Neuronal stem cell (in vitro differentiated cells): Measurements from ENCODE around the gene ERI2.
"Not testable (repeated sequence)": the region's sequence is repeated elsewhere in the genome, so short reads cannot be mapped to it uniquely, and the experiment has no call there.

Experiments used
- DNase-seq: peaks from one replicate; pipeline ENCODE4 v3.0.0-alpha.2; 2013; ENCODE audit warnings: low spot score
- H2AFZ ChIP-seq: one replicate; pipeline ENCODE4 v1.6.1; 2013; ENCODE audit warnings: mild to moderate bottlenecking, low read length, inconsistent platforms
- H2AK5ac ChIP-seq: 2 replicates; pipeline ENCODE4 v1.6.1; 2013; ENCODE audit warnings: low read depth, mild to moderate bottlenecking, inconsistent platforms, low read length, moderate library complexity, mixed read lengths
- H2BK120ac ChIP-seq: 2 replicates; pipeline ENCODE4 v1.6.1; 2013; ENCODE audit warnings: low read depth, mild to moderate bottlenecking, inconsistent platforms, low read length, moderate library complexity, mixed read lengths
- H2BK12ac ChIP-seq: one replicate; pipeline ENCODE4 v1.6.1; 2013; ENCODE audit warnings: low read length, inconsistent platforms
- H2BK15ac ChIP-seq: 2 replicates; pipeline ENCODE4 v1.6.1; 2013; ENCODE audit warnings: mild to moderate bottlenecking, low read length, inconsistent platforms, mixed read lengths
- H2BK5ac ChIP-seq: one replicate; pipeline ENCODE4 v1.6.1; 2013; ENCODE audit warnings: inconsistent platforms, mild to moderate bottlenecking, low read length, moderate library complexity
- H3K14ac ChIP-seq: one replicate; pipeline ENCODE4 v1.6.1; 2013; ENCODE audit warnings: low read length, inconsistent platforms
- H3K18ac ChIP-seq: 2 replicates; pipeline ENCODE4 v1.6.1; 2013; ENCODE audit warnings: low read length, inconsistent platforms
- H3K23ac ChIP-seq: 2 replicates; pipeline ENCODE4 v1.6.1; 2013; ENCODE audit warnings: low read depth, mild to moderate bottlenecking, mixed read lengths, low read length, inconsistent platforms; ENCODE audit not compliant: poor library complexity
- H3K27ac ChIP-seq: replicated peaks from 3 replicates; pipeline ENCODE4 v1.5.1; 2013; ENCODE audit warnings: low read length, inconsistent platforms
- H3K27me3 ChIP-seq, 3 experiments: 2 replicates each; pipeline ENCODE4 v1.6.1; 2013; ENCODE audit warnings: low read length in 3 of 3, mild to moderate bottlenecking in 2 of 3, inconsistent platforms in 1 of 3, low read depth in 1 of 3, mixed read lengths in 1 of 3, moderate library complexity in 1 of 3; ENCODE audit not compliant: control insufficient read depth in 3 of 3, insufficient read depth in 3 of 3
- H3K36me3 ChIP-seq, 2 donors: replicated peaks in 1 of 2; 2 replicates each; pipeline ENCODE4 v1.6.1; 2013; ENCODE audit warnings: low read length in 2 of 2; ENCODE audit not compliant: control insufficient read depth in 2 of 2, insufficient read depth in 2 of 2
- H3K4ac ChIP-seq: 2 replicates; pipeline ENCODE4 v1.6.1; 2013; ENCODE audit warnings: inconsistent platforms, mild to moderate bottlenecking, low read length, moderate library complexity
- H3K4me1 ChIP-seq, 2 donors: 1 replicate in 1 of 2; 2 replicates in 1 of 2; pipeline ENCODE4 v1.6.1; 2013; ENCODE audit warnings: low read length in 2 of 2, low read depth in 1 of 2; ENCODE audit not compliant: control insufficient read depth in 2 of 2, insufficient read depth in 1 of 2
- H3K4me2 ChIP-seq: one replicate; pipeline ENCODE4 v1.6.1; 2013; ENCODE audit warnings: mild to moderate bottlenecking, low read length, inconsistent platforms; ENCODE audit not compliant: insufficient read depth, poor library complexity, severe bottlenecking
- H3K4me3 ChIP-seq, 2 donors: 2 replicates each; pipeline ENCODE4 v1.5.1; 2013; ENCODE audit warnings: low read length in 2 of 2, mild to moderate bottlenecking in 2 of 2, inconsistent platforms in 1 of 2, moderate library complexity in 1 of 2
- H3K79me1 ChIP-seq: one replicate; pipeline ENCODE4 v1.6.1; 2013; ENCODE audit warnings: low read depth, mild to moderate bottlenecking, inconsistent platforms, low read length, moderate library complexity
- H3K9ac ChIP-seq: one replicate; pipeline ENCODE4 v1.6.1; 2013; ENCODE audit warnings: mild to moderate bottlenecking, low read depth, low read length, inconsistent platforms; ENCODE audit not compliant: poor library complexity
- H3K9me3 ChIP-seq, 2 donors: replicated peaks in 1 of 2; 2 replicates each; pipeline versions ENCODE3 to v1.6.1; 2013; ENCODE audit warnings: low read length in 2 of 2, mild to moderate bottlenecking in 2 of 2, inconsistent platforms in 1 of 2, low read depth in 1 of 2, mixed read lengths in 1 of 2, moderate library complexity in 1 of 2; ENCODE audit not compliant: control insufficient read depth in 2 of 2, insufficient read depth in 1 of 2
- H4K8ac ChIP-seq: one replicate; pipeline ENCODE4 v1.6.1; 2013; ENCODE audit warnings: low read depth, mild to moderate bottlenecking, inconsistent platforms, low read length, moderate library complexity
- H4K91ac ChIP-seq: one replicate; pipeline ENCODE4 v1.6.1; 2013; ENCODE audit warnings: low read length, low read depth, mild to moderate bottlenecking, inconsistent platforms; ENCODE audit not compliant: poor library complexity
- WGBS, 2 donors: extraction: QIAGEN DNeasy Blood & Tissue Kit; methylation state at CpG; one replicate each; pipeline ENCODE4 v1.1.7; 2013; ENCODE audit warnings: missing lambda C conversion rate in 2 of 2, mixed read lengths in 1 of 2; ENCODE audit not compliant: insufficient read length in 2 of 2, insufficient replicate concordance in 1 of 2; ENCODE audit errors: extremely low coverage in 2 of 2; 5-methylcytosine and 5-hydroxymethylcytosine counted together

Gene ERI2

DNA sequence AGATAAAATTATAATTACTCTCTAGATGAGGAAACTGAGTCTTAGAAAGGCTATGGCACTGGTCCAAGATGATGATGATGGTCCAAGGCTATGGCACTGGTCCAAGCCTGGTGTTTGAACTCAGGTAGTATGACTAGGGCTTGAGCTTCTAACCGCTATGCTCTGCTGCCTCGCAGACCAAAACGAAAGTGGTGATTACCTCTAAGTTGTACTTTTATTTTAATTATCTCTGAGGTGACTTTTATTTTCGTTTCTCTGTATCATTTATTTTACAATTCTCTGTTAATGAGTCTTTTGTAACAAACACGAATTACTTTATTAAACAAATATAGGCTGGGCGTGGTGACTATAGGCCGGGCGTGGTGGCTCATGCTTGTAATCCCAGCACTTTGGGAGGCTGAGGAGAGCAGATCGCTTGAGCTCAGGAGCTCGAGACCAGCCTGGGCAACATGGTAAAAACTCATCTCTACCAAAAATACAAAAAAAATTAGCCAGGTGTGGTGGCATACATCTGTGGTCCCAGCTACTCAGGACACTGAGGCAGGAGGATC is 5.7 kb upstream of the ERI2 start:
- H3K36me3 ChIP-seq, result peaks cover 2 to 53% of the 10 kb centered on the region in 2 donors
- no peak overlapping the region for H4K8ac ChIP-seq
- H3K23ac ChIP-seq, result no peak overlapping the region
- no peak overlapping the region for H2AK5ac ChIP-seq
- H3K27me3 ChIP-seq, result no peaks in the 10 kb centered on the region
- H3K4ac ChIP-seq, result no peak overlapping the region
- H2BK12ac ChIP-seq, result no peak overlapping the region
- no peak overlapping the region for H2AFZ ChIP-seq
- H2BK5ac ChIP-seq, result no peak overlapping the region
- no peak overlapping the region for H3K14ac ChIP-seq
- peaks cover 2% of the 10 kb centered on the region for H3K79me1 ChIP-seq
- H3K4me1 ChIP-seq, result peaks cover 0 to 3% of the 10 kb centered on the region in 2 donors
- H3K4me3 ChIP-seq, result no peak overlapping the region
- H3K9me3 ChIP-seq, result no peaks in the 10 kb centered on the region
- H3K18ac ChIP-seq, result no peak overlapping the region
- WGBS, 2 donors, result no CpG with 5 or more reads among the region's 10 CpGs
- no peak overlapping the region for H3K27ac ChIP-seq
- no peak overlapping the region for H4K91ac ChIP-seq
- no peak overlapping the region for H2BK15ac ChIP-seq
- H3K9ac ChIP-seq, result no peak overlapping the region
- no peak overlapping the region for H3K4me2 ChIP-seq
- no peak overlapping the region for H2BK120ac ChIP-seq
- DNase-seq, result no peak

DNA sequence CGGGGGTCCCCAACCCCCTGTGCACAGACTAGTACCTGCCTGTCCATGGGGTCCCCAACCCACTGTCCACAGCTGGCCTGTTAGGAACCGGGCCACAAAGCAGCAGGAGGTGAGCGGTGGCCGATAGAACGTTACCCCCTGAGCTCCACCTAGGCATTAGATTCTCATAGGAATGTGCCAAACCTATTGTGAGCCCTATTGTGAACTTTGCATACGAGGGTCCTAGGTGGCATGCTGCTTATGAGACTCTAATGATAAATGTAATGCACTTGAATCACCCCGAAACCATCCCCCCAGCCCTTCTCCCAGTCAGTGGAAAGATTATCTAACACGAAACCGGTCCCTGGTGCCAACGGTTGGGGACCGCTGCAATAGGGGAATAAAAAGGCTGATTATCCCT is 1.6 kb upstream of the ERI2 start:
- no peak overlapping the region for H2AFZ ChIP-seq
- no peak overlapping the region for H3K18ac ChIP-seq
- peak overlapping the region in 1 of 2 donors; percentile 100 for H3K4me3 ChIP-seq

DNA sequence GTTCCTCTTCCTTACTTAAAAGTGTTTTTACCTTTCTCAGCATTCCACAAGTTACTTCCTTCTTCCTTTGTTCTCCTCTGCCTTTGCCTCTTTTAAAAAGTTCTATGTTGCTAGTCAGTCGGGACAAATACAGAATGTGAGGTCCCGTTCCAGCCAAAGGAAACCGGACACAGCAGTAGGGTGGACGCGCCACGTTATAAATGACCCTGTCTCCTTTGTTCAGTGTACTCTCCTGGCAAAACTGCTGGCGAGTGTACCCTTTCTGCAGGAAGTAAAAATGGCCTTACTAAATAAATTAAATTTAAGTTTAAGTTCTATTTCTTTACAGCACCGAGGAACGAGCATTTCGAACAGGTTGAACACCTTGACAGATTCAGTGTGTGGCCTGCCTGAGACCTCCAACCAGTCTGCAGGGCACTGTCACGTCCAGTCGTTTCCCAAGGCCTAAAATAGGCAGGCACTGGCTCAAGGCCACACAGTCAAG is 546 bp downstream of the ERI2 start:
- not testable (repeated sequence) for H3K4me1 ChIP-seq, H2AK5ac ChIP-seq
- H3K18ac ChIP-seq, result peak overlapping the region; percentile 98

More for the DNA sequence above, 1.6 kb upstream of the ERI2 start:
- H3K9ac ChIP-seq, result no peak overlapping the region
- H2BK5ac ChIP-seq, result no peak overlapping the region
- H3K4ac ChIP-seq, result no peak overlapping the region
- no peak overlapping the region for H3K23ac ChIP-seq
- H3K14ac ChIP-seq, result no peak overlapping the region
- H3K4me2 ChIP-seq, result no peak overlapping the region
- no peak overlapping the region for H4K8ac ChIP-seq
- peaks cover 5% of the 10 kb centered on the region for H3K79me1 ChIP-seq
- peaks cover 0 to 3% of the 10 kb centered on the region in 2 donors for H3K4me1 ChIP-seq
- no peak overlapping the region for H2BK120ac ChIP-seq
- H2BK15ac ChIP-seq, result no peak overlapping the region
- H4K91ac ChIP-seq, result no peak overlapping the region
- no peak overlapping the region for H2BK12ac ChIP-seq
- peaks cover 0 to 25% of the 10 kb centered on the region in 2 donors for H3K36me3 ChIP-seq
- no CpG with 5 or more reads among the region's 11 CpGs for WGBS, 2 donors
- no peak overlapping the region for H3K27ac ChIP-seq
- no peaks in the 10 kb centered on the region for H3K9me3 ChIP-seq
- DNase-seq, result no peak
- no peaks in the 10 kb centered on the region for H3K27me3 ChIP-seq
- peak overlapping the region; percentile 70 for H2AK5ac ChIP-seq

DNA sequence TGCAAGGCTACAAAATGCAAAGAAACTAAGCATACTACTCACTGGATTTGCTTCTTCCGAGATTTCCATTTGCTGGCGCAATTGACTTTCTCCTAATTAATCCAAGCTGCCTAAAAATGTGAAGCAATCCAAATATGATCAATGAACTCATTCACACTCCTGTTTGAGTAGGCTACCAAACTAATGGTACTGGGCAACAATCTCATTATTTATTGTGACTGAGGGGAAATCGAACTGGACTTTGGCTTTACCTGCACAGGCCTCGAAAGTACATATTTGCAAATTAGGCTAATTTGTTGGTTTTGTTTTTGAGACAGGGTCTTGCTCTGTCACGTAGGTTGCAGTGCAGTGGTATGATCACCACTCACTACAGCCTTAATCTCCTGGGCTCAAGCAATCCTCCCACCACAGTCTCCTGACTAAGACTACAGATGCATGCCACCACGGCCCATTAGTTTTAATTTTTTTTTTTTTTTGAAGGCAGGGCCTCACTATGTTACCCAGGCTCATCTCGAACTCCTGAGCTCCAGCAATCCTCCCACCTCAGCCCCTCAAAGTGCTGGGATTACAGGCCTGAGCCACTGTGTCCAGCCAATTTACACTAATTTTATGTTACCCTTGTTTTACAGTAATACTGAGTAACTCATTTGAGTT is 2.6 kb downstream of the ERI2 start:
- no peak overlapping the region for H3K27ac ChIP-seq
- no CpG with 5 or more reads among the region's 7 CpGs for WGBS, 2 donors
- H3K4ac ChIP-seq, result no peak overlapping the region
- H2AK5ac ChIP-seq, result no peak overlapping the region
- no peak overlapping the region for H2BK15ac ChIP-seq
- no peak overlapping the region for H2BK5ac ChIP-seq
- H3K9ac ChIP-seq, result no peak overlapping the region
- H2BK120ac ChIP-seq, result no peak overlapping the region
- H3K14ac ChIP-seq, result no peak overlapping the region
- DNase-seq, result no peak
- H3K9me3 ChIP-seq, result no peaks in the 10 kb centered on the region
- no peak overlapping the region for H3K23ac ChIP-seq
- no peak overlapping the region for H4K8ac ChIP-seq
- H3K4me1 ChIP-seq, result peaks cover 0 to 3% of the 10 kb centered on the region in 2 donors
- H3K4me3 ChIP-seq, result no peak overlapping the region
- H3K79me1 ChIP-seq, result peaks cover 5% of the 10 kb centered on the region
- H3K4me2 ChIP-seq, result no peak overlapping the region
- no peak overlapping the region for H2BK12ac ChIP-seq
- H3K18ac ChIP-seq, result no peak overlapping the region
- no peaks in the 10 kb centered on the region for H3K27me3 ChIP-seq
- H2AFZ ChIP-seq, result no peak overlapping the region
- peaks cover 0 to 57% of the 10 kb centered on the region in 2 donors for H3K36me3 ChIP-seq
- no peak overlapping the region for H4K91ac ChIP-seq

More for the DNA sequence above, 546 bp downstream of the ERI2 start:
- H3K9ac ChIP-seq, result peak overlapping the region; percentile 96
- not testable (repeated sequence) for H2BK12ac ChIP-seq, H3K4ac ChIP-seq, H3K9me3 ChIP-seq, H3K79me1 ChIP-seq, H3K27me3 ChIP-seq, H3K23ac ChIP-seq, H3K14ac ChIP-seq, H4K91ac ChIP-seq, H3K27ac ChIP-seq, DNase-seq, H2BK5ac ChIP-seq, H2BK15ac ChIP-seq
- H3K36me3 ChIP-seq, result peaks cover 0 to 37% of the 10 kb centered on the region in 2 donors
- peak overlapping the region; percentile 100 for H2AFZ ChIP-seq
- peak overlapping the region; percentile 52 for H4K8ac ChIP-seq
- H2BK120ac ChIP-seq, result peak overlapping the region; percentile 44
- H3K4me3 ChIP-seq, result peak overlapping the region; percentile 89 to 100
- H3K4me2 ChIP-seq, result peak overlapping the region; percentile 75
- WGBS, 2 donors, result no CpG with 5 or more reads among the region's 12 CpGs
